Activated CD8-positive, alpha-beta memory T cell treated with anti-CD3 and anti-CD28 coated beads, Interleukin-2, amount 50 U/mL, for 48 hours (primary cell): Measurements from ENCODE around the gene TRMT1L.
"Not testable (repeated sequence)": the region's sequence is repeated elsewhere in the genome, so short reads cannot be mapped to it uniquely, and the experiment has no call there.

Experiments
- DNase-seq: peaks from one replicate; pipeline ENCODE4 v3.0.0-alpha.2; 2020

TRMT1L gene

GRCh38 chr1:185156854-185157598 lies at the start of gene TRMT1L, which contains the start of gene SWT1:
TRMT1L (minus strand) TSS chr1:185156953; CDS start chr1:185156712, 241 bp downstream.
SWT1 (plus strand) TSS chr1:185157167; CDS start chr1:185160842, 3,675 bp downstream.
- DNase-seq = peak; percentile 96

- DNase-seq = no peak
These were observed 44.1 kb upstream of the TRMT1L start for GRCh38 chr1:185200889-185201288.

GRCh38 chr1:185198712-185199111 lies 42.0 kb upstream of the TRMT1L start:
- DNase-seq = not testable (repeated sequence)

GRCh38 chr1:185193756-185194155 lies 37.0 kb upstream of the TRMT1L start:
- no peak for DNase-seq

- peak; percentile 71 for DNase-seq
These were observed 13.6 kb upstream of the TRMT1L start for GRCh38 chr1:185170291-185170848.

- no peak for DNase-seq
These were observed 9.4 kb upstream of the TRMT1L start for GRCh38 chr1:185166106-185166505.

- no peak for DNase-seq
These were observed 5.7 kb upstream of the TRMT1L start for GRCh38 chr1:185162491-185162890.

- no peak for DNase-seq
These were observed 3.2 kb upstream of the TRMT1L start for GRCh38 chr1:185159966-185160365.

- DNase-seq = no peak
These were observed 2.0 kb upstream of the TRMT1L start for GRCh38 chr1:185158800-185159199.

- DNase-seq = no peak
These were observed 1.1 kb upstream of the TRMT1L start for GRCh38 chr1:185157599-185158412.

- DNase-seq = no peak
These were observed 382 bp downstream of the TRMT1L start for GRCh38 chr1:185156288-185156853.

GRCh38 chr1:185155600-185156287 lies 1.0 kb downstream of the TRMT1L start:
- no peak for DNase-seq

- no peak for DNase-seq
These were observed 1.7 kb downstream of the TRMT1L start for GRCh38 chr1:185154912-185155513.

- no peak for DNase-seq
These were observed 4.5 kb downstream of the TRMT1L start for GRCh38 chr1:185152187-185152767.

GRCh38 chr1:185151215-185151614 lies 5.5 kb downstream of the TRMT1L start:
- no peak for DNase-seq

- no peak for DNase-seq
These were observed 12.5 kb downstream of the TRMT1L start for GRCh38 chr1:185144233-185144632.

- no peak for DNase-seq
These were observed 17.5 kb downstream of the TRMT1L start for GRCh38 chr1:185139246-185139645.

- DNase-seq = no peak
These were observed 18.7 kb downstream of the TRMT1L start for GRCh38 chr1:185137896-185138545.

- no peak for DNase-seq
These were observed 24.2 kb downstream of the TRMT1L start for GRCh38 chr1:185132534-185132933.

- DNase-seq = no peak
These were observed 27.0 kb downstream of the TRMT1L start for GRCh38 chr1:185129708-185130107.

GRCh38 chr1:185112356-185112755 lies 44.4 kb downstream of the TRMT1L start:
- no peak for DNase-seq
